ENCODE results near the gene EMCN. TPM values are rescaled to one million over a fixed set of nuclear protein-coding genes. Genes with fewer than 3 reads are reported as not detected.
"Not testable (repeated sequence)": the region's sequence is repeated elsewhere in the genome, so short reads cannot be mapped to it uniquely, and the experiment has no call there.

EMCN gene, protein sequence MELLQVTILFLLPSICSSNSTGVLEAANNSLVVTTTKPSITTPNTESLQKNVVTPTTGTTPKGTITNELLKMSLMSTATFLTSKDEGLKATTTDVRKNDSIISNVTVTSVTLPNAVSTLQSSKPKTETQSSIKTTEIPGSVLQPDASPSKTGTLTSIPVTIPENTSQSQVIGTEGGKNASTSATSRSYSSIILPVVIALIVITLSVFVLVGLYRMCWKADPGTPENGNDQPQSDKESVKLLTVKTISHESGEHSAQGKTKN
- not detected for total RNA-seq

DNA sequence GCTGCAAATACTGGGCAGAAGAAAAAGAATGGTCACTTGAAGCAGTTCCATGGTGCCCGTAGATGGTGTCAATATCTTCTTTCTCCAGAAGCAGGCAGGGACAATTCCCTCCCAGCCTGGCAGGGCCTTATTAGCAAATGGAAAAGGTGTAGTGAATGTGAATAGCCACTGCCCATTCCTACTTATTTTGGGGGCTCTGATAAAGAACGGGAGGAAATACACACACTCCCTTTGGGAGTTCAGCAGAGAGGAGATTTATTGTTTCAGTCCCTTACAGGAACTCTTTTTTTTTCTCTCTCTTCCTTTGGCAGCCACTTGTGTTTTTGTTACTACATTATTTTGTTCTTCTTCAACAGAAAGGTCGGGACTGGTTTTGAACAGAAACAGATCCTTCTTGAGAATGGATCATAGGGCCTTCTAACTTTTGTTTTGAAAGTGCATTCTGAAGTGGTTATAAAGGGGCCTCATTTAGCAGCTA lies at the start of gene EMCN:
Gene EMCN (minus strand): TSS at position 159 of the 478 bp plus-strand sequence. CDS start 108 bp downstream, at position 51.
- DNase-seq, result no peak

DNA sequence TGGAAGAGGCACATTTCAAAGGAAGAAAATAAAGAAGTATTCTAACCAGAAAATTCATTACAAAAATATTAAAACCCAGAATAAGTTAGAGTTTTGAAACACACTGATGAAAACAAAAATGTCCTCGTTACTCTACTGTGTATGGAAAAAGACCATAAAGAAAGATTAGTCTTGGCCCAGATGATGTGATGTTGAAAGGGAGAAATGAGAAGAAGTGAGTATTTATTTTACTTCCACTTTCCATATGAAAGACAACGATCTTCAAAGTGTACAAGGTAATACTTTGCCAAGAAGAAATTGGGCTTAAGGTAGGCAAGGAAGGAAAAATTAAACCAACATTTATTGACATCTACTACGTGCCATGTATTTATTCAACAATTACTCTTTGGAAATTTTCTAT lies 48.6 kb upstream of the EMCN start:
- no peak for DNase-seq

DNA sequence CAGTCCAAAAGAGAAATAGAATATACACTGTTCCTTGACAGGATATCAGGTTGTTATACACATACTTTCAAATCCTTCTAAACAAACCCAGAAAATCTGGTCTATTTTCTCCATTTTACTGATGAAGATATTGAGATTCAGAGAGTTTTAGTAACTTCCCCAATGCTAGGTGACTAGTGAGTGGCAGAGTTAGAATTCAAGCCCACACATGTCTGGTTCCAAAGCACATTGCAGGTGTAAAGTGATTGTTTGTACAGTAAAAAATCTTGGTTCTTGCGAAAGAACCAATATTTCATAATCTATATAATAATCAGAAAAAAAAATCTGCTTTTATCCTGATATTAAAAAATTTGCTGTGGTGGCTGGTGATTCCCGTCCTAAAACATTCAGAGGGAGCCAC lies 39.5 kb upstream of the EMCN start:
- DNase-seq, result no peak

DNA sequence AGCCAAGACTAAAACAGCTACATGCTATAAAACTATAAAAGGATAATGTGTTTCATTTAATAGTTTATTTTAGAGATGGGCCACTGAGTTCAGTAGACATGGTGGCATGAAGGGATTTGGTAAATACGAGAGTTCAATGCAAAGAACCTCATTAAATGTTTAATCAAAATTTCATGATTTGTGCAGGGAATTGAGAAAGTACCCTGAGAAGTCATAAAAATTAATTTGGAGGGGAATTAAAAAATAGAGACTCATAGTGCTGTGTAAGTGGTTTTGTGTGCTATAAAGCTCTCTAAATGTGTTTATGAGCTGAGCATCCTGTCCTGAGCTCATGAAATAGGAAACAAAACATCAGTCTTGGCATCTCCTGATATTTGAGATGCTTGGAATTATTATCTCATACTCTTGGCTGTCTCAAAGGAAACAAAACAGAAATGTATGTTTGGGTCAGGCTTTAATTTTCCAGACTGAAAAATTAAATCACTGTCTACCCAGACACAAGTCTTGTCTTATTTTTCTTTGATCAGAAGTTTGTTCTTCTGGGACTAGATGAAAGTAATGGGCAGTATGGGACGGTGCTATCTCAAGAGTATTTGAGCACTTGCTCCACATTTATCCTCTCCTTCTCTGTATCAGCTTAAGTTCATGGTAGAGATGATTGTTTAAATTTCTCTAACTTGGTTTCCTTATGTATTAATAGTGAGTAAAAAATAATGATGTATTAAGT lies 38.0 kb upstream of the EMCN start:
- no peak for DNase-seq

DNA sequence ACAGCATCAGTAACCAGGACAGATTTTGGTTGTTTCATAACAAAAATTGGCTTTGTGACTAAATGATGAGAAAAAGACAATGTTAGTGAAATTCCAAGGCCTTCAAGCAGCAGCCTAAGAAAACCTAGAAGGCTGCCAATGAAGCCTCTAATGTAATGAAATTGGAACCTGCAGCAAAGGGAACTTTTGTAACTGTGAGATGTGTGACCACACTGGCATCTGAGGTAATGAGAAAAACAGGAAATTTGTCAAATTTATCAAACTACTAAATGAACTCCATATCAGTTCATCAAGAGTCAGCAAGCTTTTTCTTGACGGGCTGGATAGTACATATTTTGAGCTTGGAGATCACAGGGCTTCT lies 30.4 kb upstream of the EMCN start:
- no peak for DNase-seq

DNA sequence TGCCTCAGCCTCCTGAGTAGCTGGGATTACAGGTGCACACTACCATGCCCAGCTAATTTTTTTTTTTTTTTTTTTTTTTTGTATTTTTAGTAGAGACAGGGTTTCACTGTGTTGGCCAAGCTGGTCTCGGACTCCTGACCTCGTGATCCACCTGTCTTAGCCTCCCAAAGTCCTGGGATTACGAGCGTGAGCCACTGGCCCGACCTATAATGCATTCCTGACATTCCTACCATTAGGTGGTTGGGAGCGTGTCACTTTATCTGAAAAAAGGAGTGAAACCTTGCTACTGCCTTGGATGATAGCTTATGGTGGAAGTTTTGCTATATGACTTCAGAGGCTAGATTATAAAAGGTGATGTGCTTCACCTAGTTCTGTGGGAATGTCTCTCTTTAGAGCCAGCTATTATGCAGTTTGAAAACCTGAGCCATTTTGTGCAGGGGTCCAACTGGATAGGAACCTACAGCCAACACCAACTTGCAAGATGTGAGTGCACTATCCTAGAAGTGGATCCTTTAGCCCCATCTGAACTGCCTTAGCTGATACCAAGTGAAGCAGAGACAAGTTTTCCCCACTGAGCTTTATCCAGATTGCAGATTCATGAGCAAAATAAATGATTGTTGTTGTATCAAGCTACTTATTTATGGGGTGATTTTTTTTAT lies 29.8 kb upstream of the EMCN start:
- no peak for DNase-seq

DNA sequence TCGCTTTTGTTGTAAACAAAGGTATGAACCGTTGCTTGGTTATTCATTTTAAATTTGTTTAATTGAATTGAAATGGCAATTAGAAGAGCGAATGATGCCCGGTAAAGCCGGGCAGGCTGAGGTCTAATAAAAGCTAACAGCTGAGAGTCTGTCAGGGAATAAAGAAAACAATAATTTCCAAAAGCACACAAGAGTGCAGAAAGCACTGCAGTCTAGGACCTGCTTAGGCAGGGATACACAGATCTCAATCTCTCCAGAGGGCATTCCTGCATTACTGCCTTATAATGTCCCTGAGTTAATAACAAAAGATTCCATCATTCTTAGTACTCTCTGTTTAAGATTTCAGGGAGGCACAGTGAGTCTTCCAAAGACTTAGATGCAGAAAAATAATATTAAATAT lies 27.6 kb upstream of the EMCN start:
- no peak for DNase-seq

DNA sequence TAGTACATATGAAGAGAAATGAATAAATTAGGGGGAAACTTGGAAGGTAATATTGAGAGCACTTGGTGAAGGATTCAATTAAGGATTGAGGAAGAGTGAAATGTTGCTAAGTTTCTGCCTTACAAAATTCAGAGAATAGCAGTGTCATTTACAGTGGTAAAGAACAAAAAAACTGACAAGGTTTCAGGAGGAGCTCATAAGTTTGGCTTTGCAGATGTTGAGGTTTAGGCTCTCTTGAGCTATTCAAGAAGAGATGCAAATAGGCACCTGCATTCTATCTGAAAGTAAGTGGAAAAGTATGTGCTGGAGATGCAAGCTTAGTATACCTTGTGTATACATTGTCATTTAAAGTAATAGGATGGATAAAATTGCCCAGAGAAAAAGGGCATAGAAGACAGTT lies 22.3 kb upstream of the EMCN start:
- no peak for DNase-seq

DNA sequence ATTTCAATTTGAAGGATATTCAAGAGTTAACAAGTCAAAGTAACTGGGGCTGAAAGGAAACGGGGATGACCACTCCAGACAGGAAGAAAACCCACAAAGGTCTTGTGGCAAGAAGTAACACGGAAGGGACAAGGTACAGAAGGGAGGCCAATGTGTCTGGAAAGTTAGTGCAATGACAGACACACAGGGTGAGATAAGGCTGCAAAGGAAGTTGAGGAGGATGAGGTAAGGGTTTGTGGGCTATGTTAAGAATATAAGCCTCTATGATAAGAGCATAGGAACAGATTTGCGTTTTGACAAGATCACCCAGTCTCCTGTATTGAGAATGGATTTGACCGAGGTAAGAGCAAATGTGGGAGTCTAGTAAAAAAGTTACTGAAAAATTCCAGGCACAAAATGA lies 21.9 kb upstream of the EMCN start:
- no peak for DNase-seq

DNA sequence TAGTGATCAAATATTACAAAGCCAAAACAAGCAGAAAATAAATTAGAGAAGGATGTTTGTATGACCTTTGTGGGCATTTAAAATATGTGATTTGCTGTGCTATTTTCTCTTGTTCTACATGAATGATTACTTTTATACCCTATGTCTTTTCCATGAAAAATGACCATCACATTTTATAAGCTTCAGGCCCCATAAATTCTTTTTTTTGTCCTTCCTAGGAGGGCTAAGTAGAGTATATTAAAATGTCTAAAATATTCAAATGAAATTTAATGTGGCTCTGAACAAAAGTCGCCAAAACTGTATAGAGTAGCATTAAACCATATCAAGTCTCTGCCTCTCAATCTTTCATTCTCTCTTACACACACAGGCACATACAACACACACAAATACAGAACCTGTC lies 15.9 kb upstream of the EMCN start:
- no peak for DNase-seq

DNA sequence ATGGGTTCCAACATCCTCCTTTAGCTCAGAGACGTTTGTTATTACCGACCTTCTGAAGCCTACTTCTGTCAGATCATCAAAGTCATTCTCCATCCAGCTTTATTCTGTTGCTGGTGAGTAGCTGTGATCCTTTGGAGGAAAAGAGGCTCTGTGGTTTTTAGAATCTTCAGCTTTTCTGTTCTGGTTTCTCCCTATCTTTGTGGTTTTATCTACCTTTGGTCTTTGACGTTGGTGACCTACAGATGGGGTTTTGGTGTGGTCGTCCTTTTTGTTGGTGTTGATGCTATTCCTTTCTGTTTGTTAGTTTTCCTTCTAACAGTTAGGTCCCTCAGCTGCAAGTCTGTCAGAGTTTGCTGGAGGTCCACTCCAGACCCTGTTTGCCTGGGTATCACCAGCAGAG lies 12.3 kb upstream of the EMCN start:
- not testable (repeated sequence) for DNase-seq

DNA sequence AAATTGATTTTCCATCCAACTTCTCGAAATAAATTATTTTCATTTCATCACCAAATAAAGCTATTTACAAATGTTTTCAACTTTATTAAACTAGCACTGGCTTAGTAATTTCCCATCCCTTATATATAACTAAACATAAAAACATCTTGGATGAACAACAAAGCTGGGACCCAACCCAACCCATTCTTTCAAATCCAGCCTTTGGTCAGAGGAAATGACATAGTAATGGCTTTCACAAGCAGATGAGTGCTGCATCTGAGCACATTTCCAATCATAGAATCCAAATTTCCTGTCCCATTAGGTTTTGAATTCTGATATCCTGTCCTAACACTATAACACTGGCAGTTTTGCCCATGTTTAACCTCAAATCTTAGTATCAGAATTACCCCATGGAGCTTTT lies 7.9 kb upstream of the EMCN start:
- DNase-seq, result no peak

DNA sequence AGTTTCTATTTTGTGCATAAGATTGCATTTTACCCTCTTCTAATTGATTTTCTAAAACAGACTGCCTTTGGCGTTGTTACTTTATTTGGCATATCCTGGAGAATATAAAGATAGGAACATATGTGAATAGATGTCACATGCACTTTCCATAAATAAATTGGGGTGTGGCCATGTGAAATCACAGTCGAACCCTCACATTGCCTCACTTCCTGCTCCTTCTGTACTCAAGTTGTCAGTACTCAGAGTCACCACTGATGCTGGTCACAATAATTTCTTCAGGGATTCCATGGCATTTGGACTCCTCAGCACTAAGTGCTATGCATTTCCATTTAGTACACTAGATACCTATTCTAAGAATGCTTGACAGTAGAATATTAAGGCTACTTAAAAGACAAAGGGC lies 1.4 kb upstream of the EMCN start:
- no peak for DNase-seq

DNA sequence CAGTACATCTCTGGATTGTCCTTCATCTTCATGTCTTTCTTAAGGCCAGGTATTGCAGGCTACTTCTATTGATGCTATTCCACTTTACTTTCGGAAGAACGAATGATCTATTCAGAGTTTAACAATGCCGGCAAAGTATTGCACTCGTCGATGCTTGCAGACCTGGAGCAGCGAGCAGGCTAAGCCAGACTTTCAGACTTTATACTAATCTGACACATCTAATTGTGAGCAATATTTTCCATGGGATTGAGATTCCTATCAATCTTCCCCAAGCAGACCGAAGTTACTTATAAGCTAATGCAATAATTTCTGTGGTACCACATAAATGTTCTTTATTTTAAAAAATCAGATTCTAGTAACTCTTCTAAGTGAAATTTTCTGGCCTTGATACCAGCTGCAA lies 1.6 kb downstream of the EMCN start:
- no peak for DNase-seq

DNA sequence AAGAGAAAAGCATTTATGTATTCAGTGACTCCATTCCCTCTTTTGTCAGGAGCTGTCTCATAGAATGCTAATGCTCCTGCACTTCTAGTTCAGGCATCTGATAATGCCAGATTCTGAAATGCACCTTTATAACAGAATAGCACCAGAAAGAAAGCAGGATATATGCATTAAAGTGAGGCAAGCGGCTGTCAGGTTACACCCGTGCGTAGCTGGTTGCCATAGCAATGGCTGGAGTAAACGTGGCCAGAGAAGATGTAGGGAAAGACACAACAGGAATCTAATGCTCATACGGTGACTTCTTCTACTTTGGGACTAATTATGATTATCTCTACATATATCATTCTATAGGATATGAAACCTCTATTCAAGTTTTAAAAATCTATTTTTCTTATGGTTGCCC lies 5.9 kb downstream of the EMCN start:
- DNase-seq, result no peak

DNA sequence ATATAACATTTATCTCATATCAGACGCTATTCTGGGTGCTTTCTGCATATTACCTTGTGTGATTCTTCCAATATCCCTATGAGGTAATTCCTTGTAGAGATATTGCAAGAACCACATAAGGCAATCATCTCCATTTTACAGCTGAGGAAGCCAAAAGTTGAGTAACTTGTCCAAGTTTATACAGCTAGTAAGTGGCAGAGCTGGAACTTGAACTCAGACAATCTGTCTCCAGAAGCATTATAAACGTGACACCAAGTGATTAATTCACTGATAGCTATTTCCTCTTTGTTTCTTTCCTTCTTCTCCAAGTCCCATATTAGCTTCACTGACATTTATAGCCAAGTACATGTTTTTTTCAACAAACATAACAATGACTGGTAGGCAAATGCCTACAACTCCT lies 7.3 kb downstream of the EMCN start:
- no peak for DNase-seq

DNA sequence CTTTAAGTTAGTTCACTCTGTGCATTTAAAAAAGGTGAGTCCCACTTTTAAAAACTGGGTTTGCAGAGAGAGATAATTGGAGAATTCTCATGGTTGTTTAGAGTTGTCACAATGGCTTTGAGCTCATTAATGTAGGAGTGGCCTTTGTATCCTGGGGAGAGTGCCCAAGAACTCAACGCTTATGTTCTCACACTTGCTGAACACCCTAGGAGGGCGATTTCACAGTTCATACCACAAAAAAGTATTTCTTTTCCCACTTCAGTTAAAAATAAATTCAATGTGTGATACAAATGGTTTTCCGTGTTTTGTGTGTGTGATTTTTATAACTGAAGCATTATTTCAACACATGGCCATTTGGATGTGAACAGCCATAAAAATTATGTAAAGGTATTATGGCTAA lies 8.4 kb downstream of the EMCN start:
- DNase-seq, result no peak

DNA sequence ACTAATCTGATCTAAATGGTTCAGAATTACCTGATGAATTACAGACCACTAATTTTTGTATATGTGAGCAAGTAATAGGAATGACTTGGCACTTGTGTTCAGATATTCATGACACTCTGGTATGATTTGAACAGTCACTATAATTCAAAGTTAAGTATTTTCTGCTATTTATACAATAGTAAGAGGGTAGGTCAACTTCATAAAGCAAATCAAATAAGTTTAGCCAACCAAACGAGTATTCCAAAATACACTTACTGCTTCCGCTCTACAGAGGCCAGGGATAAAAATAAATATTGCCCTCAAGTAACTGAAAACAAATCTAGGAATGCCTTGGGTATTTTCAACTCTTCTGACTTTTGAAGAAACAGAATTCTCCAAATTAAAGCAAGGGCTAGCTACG lies 9.1 kb downstream of the EMCN start:
- no peak for DNase-seq

DNA sequence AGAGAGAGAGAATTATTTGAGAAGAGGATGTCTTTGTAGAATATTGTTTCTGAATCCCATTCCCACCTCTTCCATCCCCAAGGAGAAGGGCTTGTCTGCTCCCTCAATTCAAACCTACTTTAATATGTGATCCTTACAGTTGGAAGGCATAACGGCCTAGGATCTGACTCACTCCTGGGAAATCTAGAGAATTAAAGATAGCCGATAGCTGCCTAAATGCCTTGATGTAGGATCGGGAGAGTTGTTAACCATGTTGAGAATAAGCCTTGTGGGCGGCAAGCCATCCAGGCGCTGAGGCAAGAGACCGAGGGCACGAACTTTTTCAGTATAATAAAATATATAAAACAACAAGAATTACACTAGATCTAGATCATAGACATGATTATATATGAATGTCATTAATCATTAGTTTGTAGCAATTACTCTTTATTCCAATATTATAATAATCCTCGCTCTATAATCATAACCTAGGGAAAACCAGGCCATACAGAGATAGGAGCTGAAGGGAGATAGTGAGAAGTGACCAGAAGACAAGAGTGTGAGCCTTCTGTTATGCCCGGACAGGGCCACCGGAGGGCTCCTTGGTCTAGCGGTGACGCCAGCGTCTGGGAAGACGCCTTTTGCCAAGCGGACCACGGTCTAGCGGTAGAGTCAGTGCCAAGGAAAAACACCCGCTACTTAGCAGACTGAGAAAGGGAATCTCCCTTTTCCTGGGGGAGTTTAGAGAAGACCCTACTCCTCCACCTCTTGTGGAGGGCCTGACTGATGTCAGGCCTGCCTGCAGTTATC lies 13.5 kb downstream of the EMCN start:
- no peak for DNase-seq

DNA sequence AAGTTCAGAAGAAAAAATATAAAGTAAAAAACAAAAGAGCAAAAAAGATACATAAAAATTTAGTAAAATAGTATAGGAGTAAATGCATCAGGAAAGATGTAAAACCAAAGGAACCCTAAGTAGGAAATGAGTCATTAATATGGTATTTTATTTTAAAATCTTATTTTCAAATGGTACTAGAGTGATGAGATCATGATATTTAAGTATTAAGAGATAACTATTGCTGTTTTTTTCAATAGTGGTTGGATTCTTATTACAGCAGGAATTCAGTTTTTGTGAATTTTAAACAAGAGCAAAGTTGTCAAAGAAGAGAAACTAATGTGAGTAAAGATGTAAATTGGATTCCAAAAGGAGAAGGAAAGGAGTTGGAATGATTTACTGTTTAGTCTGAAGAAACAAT lies 20.0 kb downstream of the EMCN start:
- DNase-seq, result no peak

DNA sequence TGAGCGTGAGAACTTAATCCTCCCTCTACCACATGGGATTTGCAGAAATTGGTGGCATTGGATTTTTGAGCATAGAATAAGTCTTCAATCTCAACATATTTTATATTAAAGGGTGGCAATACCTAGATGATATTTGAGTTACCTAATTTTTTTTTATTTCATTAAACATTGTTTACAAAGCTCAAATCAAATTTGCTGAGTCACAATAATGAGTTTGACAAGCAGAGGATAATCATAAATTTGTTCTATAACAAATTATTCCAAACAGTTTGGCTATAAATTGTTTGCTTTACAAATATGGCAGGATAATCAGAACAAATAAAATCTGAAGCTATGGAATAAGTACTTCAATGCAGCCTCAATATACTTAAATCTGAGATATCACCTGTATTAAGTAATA lies 22.7 kb downstream of the EMCN start:
- DNase-seq, result no peak

DNA sequence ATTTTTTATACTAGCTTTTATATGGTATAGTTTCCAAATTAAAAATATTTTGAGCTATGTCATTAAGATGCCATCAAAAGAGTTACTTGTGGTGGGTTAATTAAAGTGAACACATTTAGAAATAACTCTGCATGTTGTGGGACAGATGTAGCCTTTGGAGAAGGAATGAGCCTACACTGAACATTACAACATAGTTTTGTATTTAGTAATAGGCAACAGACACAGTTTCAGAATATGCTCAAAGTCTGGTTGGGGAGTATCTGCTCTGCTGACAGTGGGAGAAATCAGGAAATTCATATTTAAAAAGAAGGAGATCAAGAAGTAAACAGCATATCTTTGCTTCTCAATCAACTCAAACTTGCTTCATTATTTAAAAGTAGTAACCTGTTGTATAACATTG lies 23.7 kb downstream of the EMCN start:
- no peak for DNase-seq

DNA sequence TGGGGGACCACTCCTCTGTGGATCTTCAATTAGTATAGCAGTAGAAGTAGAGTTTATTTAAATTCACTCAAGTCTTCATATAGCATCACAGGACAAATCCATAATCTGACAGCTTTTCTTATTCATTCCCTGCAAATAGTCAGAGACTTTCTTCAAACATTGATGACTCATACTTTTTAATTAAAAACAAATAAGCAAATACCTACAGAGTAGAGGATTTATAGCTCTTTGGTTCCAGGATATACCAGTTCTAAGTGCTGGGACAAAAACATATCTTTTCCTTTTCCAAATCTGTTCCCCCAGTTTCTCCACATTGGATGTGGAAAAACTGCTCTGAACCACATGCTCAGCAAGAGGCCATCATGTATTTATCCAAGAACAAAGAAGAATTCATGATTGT lies 24.1 kb downstream of the EMCN start:
- no peak for DNase-seq

All from effector CD4-positive, alpha-beta T cell (primary cell).